K562 (cell line): ENCODE data around the gene RYR1. TPM values are rescaled to one million over a fixed set of nuclear protein-coding genes. Genes with fewer than 3 reads are reported as not detected.

Experiments used
- ATAC-seq: fragments of 200-7000 bp; cut with Tn5 transposase; 3 replicates; pipeline ENCODE4 v1.9.1; 2020; ENCODE audit warnings: moderate library complexity
- BruUV-seq: library from RNA; stranded (reverse); fragments of 400-500 nt; replicated peaks from 2 replicates; lab custom pipeline; 2021; lab: Mats Ljungman, UMichigan
- CTCF ChIA-PET: fragments of 300-600 bp; formaldehyde crosslinking; extraction: SDS; loops from one replicate; lab custom pipeline; 2021; ENCODE audit warnings: low intra/inter-chr PET ratio; lab: Yijun Ruan, JAX
- POLR2A ChIA-PET: fragments of 300-600, 350-650 bp; sonication (Branson Sonifier 250); formaldehyde crosslinking; extraction: SDS; loops from one replicate; lab custom pipeline; 2021; ENCODE audit warnings: antibody characterized with exemption, inconsistent platforms; lab: Yijun Ruan, JAX
- DNase-seq, 4 experiments: peaks; one replicate each; pipeline versions ENCODE4 v3.0.0 to v3.0.0-alpha.2; 2011 to 2018; ENCODE audit warnings: low spot score in 3 of 4, mixed read lengths in 3 of 4; ENCODE audit errors: extremely low read depth in 1 of 4
- FAIRE-seq: peaks from 2 replicates; lab custom pipeline; 2011; peaks lifted over from hg19 to GRCh38; lab: Jason Lieb, UNC
- H2AFZ ChIP-seq: 2 replicates; pipeline ENCODE4 v1.6.0; 2011; ENCODE audit warnings: low read depth, low read length, control low read depth, inconsistent platforms
- H3K27ac ChIP-seq: fragments of 200-600 bp; 3 replicates; pipeline ENCODE4 v1.8.0; 2011; ENCODE audit warnings: low read depth, mild to moderate bottlenecking, control low read depth, inconsistent platforms, low read length, moderate library complexity, mixed read lengths; ENCODE audit errors: extremely low read depth
- H3K27me3 ChIP-seq, 2 experiments: fragments of 300-600 bp in 1 of 2; 2 replicates in 1 of 2; 3 replicates in 1 of 2; pipeline versions ENCODE4 v1.6.0 to v1.8.0; 2011; ENCODE audit warnings: inconsistent platforms in 2 of 2, low read length in 2 of 2, mild to moderate bottlenecking in 1 of 2, mixed read lengths in 1 of 2, moderate library complexity in 1 of 2; ENCODE audit not compliant: control insufficient read depth in 2 of 2, insufficient read depth in 2 of 2
- H3K36me3 ChIP-seq: fragments of 300-600 bp; 3 replicates; pipeline ENCODE4 v1.8.0; 2011; ENCODE audit warnings: mild to moderate bottlenecking, low read length, inconsistent platforms; ENCODE audit not compliant: control insufficient read depth, insufficient read depth
- H3K4me1 ChIP-seq, 2 experiments: fragments of 200-600 bp in 1 of 2; replicated peaks in 1 of 2; 2 replicates in 1 of 2; 3 replicates in 1 of 2; pipeline versions ENCODE4 v1.5.1 to v1.8.0; 2011; ENCODE audit warnings: inconsistent platforms in 2 of 2, low read length in 2 of 2, mild to moderate bottlenecking in 1 of 2, mixed read lengths in 1 of 2, moderate library complexity in 1 of 2; ENCODE audit not compliant: control insufficient read depth in 2 of 2, insufficient read depth in 2 of 2
- H3K4me2 ChIP-seq: 2 replicates; pipeline ENCODE4 v1.6.1; 2011; ENCODE audit warnings: low read length, control low read depth, inconsistent platforms, mixed read lengths; ENCODE audit not compliant: insufficient read depth
- H3K4me3 ChIP-seq: fragments of 200-600 bp; sonication (generic), shearing (Covaris generic); 2 replicates; pipeline ENCODE4 v1.5.1; 2016; ENCODE audit warnings: control low read depth, inconsistent platforms
- H3K79me2 ChIP-seq: fragments of 200-600 bp; 3 replicates; pipeline ENCODE4 v1.8.0; 2011; ENCODE audit warnings: low read length, inconsistent platforms; ENCODE audit not compliant: control insufficient read depth, insufficient read depth
- H3K9ac ChIP-seq, 2 experiments: 2 replicates each; pipeline versions ENCODE4 v1.6.0 to v1.6.1; 2011; ENCODE audit warnings: low read depth in 2 of 2, low read length in 2 of 2, control low read depth in 1 of 2, inconsistent platforms in 1 of 2, mild to moderate bottlenecking in 1 of 2, mixed read lengths in 1 of 2; ENCODE audit not compliant: insufficient read depth in 1 of 2
- H3K9me1 ChIP-seq: one replicate; pipeline ENCODE4 v1.6.0; 2011; ENCODE audit warnings: inconsistent platforms, mild to moderate bottlenecking, low read length, moderate library complexity; ENCODE audit not compliant: control insufficient read depth, insufficient read depth
- H3K9me3 ChIP-seq: replicated peaks from 2 replicates; pipeline ENCODE4 v1.5.1; 2011; ENCODE audit warnings: low read depth, low read length, inconsistent platforms; ENCODE audit not compliant: control insufficient read depth, insufficient read depth
- H4K20me1 ChIP-seq: replicated peaks from 2 replicates; pipeline ENCODE4 v1.6.1; 2011; ENCODE audit warnings: low read length, inconsistent platforms, mixed read lengths; ENCODE audit not compliant: control insufficient read depth, insufficient read depth
- CBFB ChIP-seq: sonication (generic); formaldehyde crosslinking; IDR thresholded peaks from 2 replicates; pipeline ENCODE4 v1.4.0; 2020; ENCODE audit warnings: mild to moderate bottlenecking, missing genetic modification reagents
- DNMT1 ChIP-seq: fragments of 450-650 bp; IDR thresholded peaks from 2 replicates; pipeline ENCODE4 v1.6.1; 2016; ENCODE audit warnings: antibody characterized with exemption, mild to moderate bottlenecking
- EGR1 ChIP-seq: fragments of 450-650 bp; conservative IDR thresholded peaks from 2 replicates; pipeline ENCODE4 v1.6.1; 2017; ENCODE audit warnings: mild to moderate bottlenecking
- JUN ChIP-seq, 2 experiments: sonication (generic) in 1 of 2; formaldehyde crosslinking in 1 of 2; IDR thresholded peaks; 2 replicates each; pipeline versions ENCODE4 v1.6.1 to v1.8.0; 2012 to 2022; ENCODE audit warnings: borderline replicate concordance in 2 of 2, mild to moderate bottlenecking in 2 of 2, improper control_type of control experiment in 1 of 2, low read depth in 1 of 2, low read length in 1 of 2, missing genetic modification reagents in 1 of 2
- MAFF ChIP-seq: IDR thresholded peaks from 2 replicates; pipeline ENCODE4 v1.6.1; 2012; ENCODE audit warnings: low read length, improper control_type of control experiment
- NR2C2 ChIP-seq, 2 experiments: fragments of 200-800 bp in 1 of 2; sonication (Bioruptor generic) in 1 of 2; sonication (generic) in 1 of 2; formaldehyde crosslinking in 1 of 2; IDR thresholded peaks; 2 replicates each; pipeline versions ENCODE4 v1.6.1 to v1.8.0; 2016 to 2022; ENCODE audit warnings: mild to moderate bottlenecking in 1 of 2, missing compliant biosample characterization in 1 of 2, missing genetic modification characterization in 1 of 2, missing genetic modification reagents in 1 of 2
- RBM14 ChIP-seq: fragments of 200-400 bp; formaldehyde crosslinking; IDR thresholded peaks from 2 replicates; pipeline ENCODE4 v1.6.1; 2018; ENCODE audit warnings: low read depth, mild to moderate bottlenecking, low read length, moderate library complexity, borderline replicate concordance; ENCODE audit not compliant: insufficient read depth
- SAFB2 ChIP-seq: fragments of 200-400 bp; formaldehyde crosslinking; IDR thresholded peaks from 2 replicates; pipeline ENCODE4 v1.6.1; 2018; ENCODE audit warnings: borderline replicate concordance, low read length, low read depth, moderate library complexity; ENCODE audit not compliant: severe bottlenecking
- STAG1 ChIP-seq: sonication (generic); formaldehyde crosslinking; IDR thresholded peaks from 2 replicates; pipeline ENCODE4 v1.5.0; 2020; ENCODE audit warnings: missing genetic modification reagents, borderline replicate concordance
- TEAD2 ChIP-seq: fragments of 450-650 bp; IDR thresholded peaks from 2 replicates; pipeline ENCODE4 v1.6.1; 2016; ENCODE audit warnings: missing genetic modification characterization, control low read depth, missing compliant biosample characterization
- ZBTB7A ChIP-seq: IDR thresholded peaks from 2 replicates; pipeline ENCODE4 v1.6.1; 2011; ENCODE audit warnings: low read depth, mild to moderate bottlenecking, low read length, moderate library complexity, borderline replicate concordance; ENCODE audit not compliant: control insufficient read depth
- ZNF507 ChIP-seq: conservative IDR thresholded peaks from 2 replicates; pipeline ENCODE4 v1.6.1; 2017; ENCODE audit warnings: missing genetic modification characterization, missing compliant biosample characterization
- WGBS: fragments of 100-300 bp; shearing (Covaris generic); methylation state at CpG from one replicate; pipeline ENCODE4 v1.1.6; 2016; ENCODE audit warnings: low coverage, mixed read lengths; ENCODE audit not compliant: insufficient coverage; ENCODE audit errors: missing lambda C conversion rate; 5-methylcytosine and 5-hydroxymethylcytosine counted together
- in situ Hi-C: fragments of 300-500 bp; cut with MboI; formaldehyde crosslinking; loops from 4 replicates; pipeline ENCODE4 v1.15.0; 2018; ENCODE audit warnings: inconsistent platforms, mixed read lengths
- intact Hi-C: fragments of 100-400 bp; cut with micrococcal nuclease; formaldehyde crosslinking; loops from 2 replicates; pipeline ENCODE4 v1.14.2; 2022
- polyA plus RNA-seq, 8 experiments: library from polyadenylated mRNA; depleted of rRNA in 4 of 8; stranded (reverse) in 5 of 8; unstranded in 3 of 8; fragments of >200 nt; fragmentation: Nextera tagmentation in 2 of 8; fragmentation: Illumina TruSeq in 1 of 8; extraction: Ambion mirVana in 2 of 8; extraction: Trizol in 1 of 8; gene quantifications; 2 replicates each; pipeline versions ENCODE4 v1.2.1 to v1.2.3, GENCODE V29; 2011 to 2014; ENCODE audit warnings: inconsistent platforms in 1 of 8, missing spikeins in 1 of 8
- total RNA-seq, 7 experiments: library from RNA; depleted of rRNA in 6 of 7; stranded (reverse); fragments of >200 nt in 6 of 7; fragmentation: Illumina TruSeq in 2 of 7; extraction: Trizol in 2 of 7; gene quantifications; 2 replicates each; pipeline versions ENCODE4 v1.2.1 to v1.2.3, GENCODE V29; 2011 to 2021; ENCODE audit warnings: low replicate concordance in 1 of 7
- TF ChIP-seq, protein P1 (sequence below), 3 experiments: fragments of 200-800 bp in 1 of 3; sonication (Bioruptor generic) in 1 of 3; sonication (generic) in 1 of 3; formaldehyde crosslinking in 1 of 3; IDR thresholded peaks; 2 replicates each; pipeline versions ENCODE4 v1.6.1 to v1.8.0; 2016 to 2022; ENCODE audit warnings: mild to moderate bottlenecking in 2 of 3, missing compliant biosample characterization in 2 of 3, missing genetic modification characterization in 2 of 3, missing genetic modification reagents in 1 of 3
- TF ChIP-seq, protein P2 (sequence below): fragments of 250-450 bp; sonication (Bioruptor Pico); IDR thresholded peaks from 2 replicates; pipeline ENCODE4 v1.8.0; 2022; ENCODE audit warnings: inconsistent platforms

Gene RYR1
- total and polyA plus RNA-seq, 9 of the 15 experiments (the other 6 are each of a cell fraction or from before 2014, with no cell fraction given) = 0.11 to 7.4 (median 3.7) TPM

DNA sequence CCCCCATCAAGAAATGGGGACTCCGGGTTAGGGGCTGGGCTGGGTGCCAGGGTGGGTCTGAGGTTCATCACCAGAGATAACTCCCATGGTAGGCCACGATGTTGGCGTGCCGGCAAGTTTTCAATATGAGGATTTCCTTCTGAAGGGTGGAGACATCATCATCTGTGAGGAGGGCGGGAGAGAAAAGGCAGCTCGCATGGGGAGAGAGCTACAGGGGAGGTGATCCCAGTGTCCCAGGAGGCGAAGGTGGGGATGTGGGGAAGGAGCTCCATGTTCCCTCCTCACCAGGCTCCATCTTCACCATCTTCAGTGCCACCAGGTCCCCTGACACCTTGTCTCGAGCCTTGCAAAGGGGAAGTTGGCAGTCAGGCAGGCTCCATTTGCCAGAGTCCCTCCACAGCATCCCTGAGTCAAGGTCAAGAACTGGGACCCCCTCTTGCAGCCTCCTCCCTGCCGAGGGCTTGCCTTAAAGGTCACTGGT lies 183.8 kb downstream of the RYR1 start (continued):
- no peak for TF ChIP-seq ZNF507 (tag)
- TF ChIP-seq TEAD2 = no peak

DNA sequence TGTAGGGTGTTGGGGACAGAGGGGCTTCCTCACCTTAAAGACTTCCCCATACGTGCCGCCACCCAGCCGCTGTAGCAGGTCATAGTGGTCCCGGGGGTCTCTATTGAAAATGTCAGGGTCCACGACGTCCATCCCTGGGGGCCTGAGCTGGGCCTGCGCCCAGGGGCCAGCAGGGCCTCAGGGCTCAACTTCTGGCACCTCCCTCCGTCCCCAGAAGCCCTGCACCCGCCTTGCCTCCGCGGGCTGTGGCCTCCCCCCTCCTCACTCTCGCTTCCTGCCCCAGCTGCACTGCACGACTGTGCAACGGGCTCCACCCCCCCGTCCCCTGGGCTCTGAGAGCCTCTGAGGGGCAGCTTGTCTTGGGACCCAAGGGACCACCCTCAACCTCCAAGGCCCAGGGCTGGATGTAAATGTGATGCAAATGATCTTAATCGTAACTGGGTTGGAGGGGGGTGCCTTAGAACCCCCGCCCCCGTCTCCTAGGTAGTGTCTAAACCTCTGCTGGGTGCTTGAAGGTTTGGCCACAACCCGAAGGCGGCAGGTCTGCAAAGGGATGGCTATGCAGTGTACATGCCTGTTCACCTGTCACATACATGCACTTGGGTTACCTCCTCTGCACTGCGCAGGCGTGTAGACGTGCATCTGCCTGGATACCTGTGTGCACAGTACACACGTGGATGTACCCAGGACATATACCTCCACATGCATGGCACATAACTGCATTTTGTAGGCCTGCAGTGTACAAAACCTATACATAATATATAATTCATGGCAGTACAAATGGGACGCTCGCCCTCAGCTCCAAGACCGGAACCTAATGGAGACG lies 184.5 kb downstream of the RYR1 start, which contains the start of gene MAP4K1:
MAP4K1 (minus strand) TSS at position 190 of the 826 bp plus-strand sequence; CDS start at position 132, 58 bp downstream.
- H3K4me1 ChIP-seq = peaks cover 13 to 33% of the 10 kb centered on the region in 2 experiments; a peak in 4 of 5 replicates
- intact Hi-C loops = loop anchor here (2.0 to 5.0 kb wide), 2 partner anchors 61 to 73 kb away; no protein-coding TSS in a partner anchor
- H4K20me1 ChIP-seq = 0 out of 2 replicates have a peak, but pooled peaks cover 4% of the 10 kb centered on the region
- peaks cover 35% of the 10 kb centered on the region for H3K36me3 ChIP-seq
- BruUV-seq = TSS peak; percentile 96
- no peaks in the 10 kb centered on the region for H3K9me1 ChIP-seq
- FAIRE-seq (peak; percentile 67), ATAC-seq (peak; percentile 17), DNase-seq (peak in 2 of 4 experiments; percentile 14 to 34)
- H3K27ac ChIP-seq = peak within 1 kb of the TSS; percentile 82
- peak within 1 kb of the TSS; percentile 91 for H3K4me2 ChIP-seq
- no peaks in the 10 kb centered on the region for H3K27me3 ChIP-seq
- peak within 1 kb of the TSS; percentile 93 for H2AFZ ChIP-seq
- H3K9ac ChIP-seq = peak within 1 kb of the TSS; percentile 73 to 95
- WGBS = 72% methylated on average over 28 of the region's 28 CpGs
- H3K9me3 ChIP-seq = no peaks in the 10 kb centered on the region
- ChIA-PET CTCF (no interaction called here), POLR2A (interaction anchor here (0.8 to 1.6 kb wide), 7 partner anchors 10 to 476 kb away, joined by 3 to 8 read pairs (median 4); partner anchors contain the start of gene ACTN4)
- in situ Hi-C loops = loop anchor here (10.0 kb wide), 1 partner anchor 383 kb away; no protein-coding TSS in a partner anchor
- peak within 1 kb of the TSS; percentile 93 for H3K4me3 ChIP-seq
- peaks cover 34% of the 10 kb centered on the region for H3K79me2 ChIP-seq
- no peak for TF ChIP-seq DNMT1
- 0 out of 2 replicates have a peak, but pooled peaks have one; percentile 8 for TF ChIP-seq NR2C2 (CRISPR knock-in tag; IDR thresholded peaks at IDR 0.05)
- TF ChIP-seq NR2C2 (tag; IDR thresholded peaks at IDR 0.05) = no peak
- TF ChIP-seq, protein P1, sequence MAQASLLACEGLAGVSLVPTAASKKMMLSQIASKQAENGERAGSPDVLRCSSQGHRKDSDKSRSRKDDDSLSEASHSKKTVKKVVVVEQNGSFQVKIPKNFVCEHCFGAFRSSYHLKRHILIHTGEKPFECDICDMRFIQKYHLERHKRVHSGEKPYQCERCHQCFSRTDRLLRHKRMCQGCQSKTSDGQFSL (CRISPR knock-in tag; IDR thresholded peaks at IDR 0.05) = no peak
- TF ChIP-seq, protein P1 (tag; IDR thresholded peaks at IDR 0.05) = peak in 1 of 2 experiments; percentile 34; a peak in 1 of 4 replicates
- TF ChIP-seq MAFF = no peak
- TF ChIP-seq SAFB2 = no peak
- no peak; the same call in 1 of the 2 replicates for TF ChIP-seq JUN (IDR thresholded peaks at IDR 0.05; ENCODE audit: borderline replicate concordance, low read depth, low read length)
- TF ChIP-seq JUN (CRISPR knock-in tag; IDR thresholded peaks at IDR 0.05; ENCODE audit: borderline replicate concordance) = 0 out of 2 replicates have a peak, but pooled peaks have one; percentile 19
- TF ChIP-seq EGR1 = 0 out of 2 replicates have a peak, but pooled peaks have one; percentile 14
- TF ChIP-seq ZBTB7A = peak; percentile 53; the same call in 1 of the 2 replicates
- 0 out of 2 replicates have a peak, but pooled peaks have one; percentile 10 for TF ChIP-seq CBFB (CRISPR knock-in tag)
- TF ChIP-seq STAG1 (CRISPR knock-in tag) = 0 out of 2 replicates have a peak, but pooled peaks have one; percentile 5
- no peak for TF ChIP-seq RBM14
- TF ChIP-seq, protein P2, sequence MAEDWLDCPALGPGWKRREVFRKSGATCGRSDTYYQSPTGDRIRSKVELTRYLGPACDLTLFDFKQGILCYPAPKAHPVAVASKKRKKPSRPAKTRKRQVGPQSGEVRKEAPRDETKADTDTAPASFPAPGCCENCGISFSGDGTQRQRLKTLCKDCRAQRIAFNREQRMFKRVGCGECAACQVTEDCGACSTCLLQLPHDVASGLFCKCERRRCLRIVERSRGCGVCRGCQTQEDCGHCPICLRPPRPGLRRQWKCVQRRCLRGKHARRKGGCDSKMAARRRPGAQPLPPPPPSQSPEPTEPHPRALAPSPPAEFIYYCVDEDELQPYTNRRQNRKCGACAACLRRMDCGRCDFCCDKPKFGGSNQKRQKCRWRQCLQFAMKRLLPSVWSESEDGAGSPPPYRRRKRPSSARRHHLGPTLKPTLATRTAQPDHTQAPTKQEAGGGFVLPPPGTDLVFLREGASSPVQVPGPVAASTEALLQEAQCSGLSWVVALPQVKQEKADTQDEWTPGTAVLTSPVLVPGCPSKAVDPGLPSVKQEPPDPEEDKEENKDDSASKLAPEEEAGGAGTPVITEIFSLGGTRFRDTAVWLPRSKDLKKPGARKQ (CRISPR knock-in tag) = no peak
